HCT116 (cell line): Measurements from ENCODE around the gene ARNT2. TPM values are rescaled to one million over a fixed set of nuclear protein-coding genes. Genes with fewer than 3 reads are reported as not detected.

Source experiments
- ATAC-seq: fragments of 200-7000 bp; cut with Tn5 transposase; 2 replicates; pipeline ENCODE4 v1.9.1; 2020; ENCODE audit warnings: mild to moderate bottlenecking, moderate library complexity
- BruUV-seq: library from RNA; stranded (reverse); fragments of 400-500 nt; replicated peaks from 2 replicates; lab custom pipeline; 2021; lab: Mats Ljungman, UMichigan
- CTCF ChIA-PET: fragments of 300-600 bp; sonication (Branson Sonifier 250); formaldehyde crosslinking; loops from one replicate; lab custom pipeline; 2021; ENCODE audit warnings: antibody characterized with exemption; lab: Charles Lee
- POLR2A ChIA-PET: fragments of 300-600, 350-600 bp; sonication (Branson Sonifier 250); formaldehyde crosslinking; loops from one replicate; lab custom pipeline; 2021; ENCODE audit warnings: antibody characterized with exemption; lab: Charles Lee
- RAD21 ChIA-PET, 2 experiments: fragments of 300-600 bp; sonication (Branson Sonifier 250); formaldehyde crosslinking; loops; one replicate each; lab custom pipeline; 2023; ENCODE audit warnings: low total read pairs in 2 of 2; ENCODE audit not compliant: uncharacterized antibody in 2 of 2, unreplicated experiment in 2 of 2, low non-redundant PET in 1 of 2; lab: Charles Lee
- DNase-seq: peaks from one replicate; pipeline ENCODE4 v3.0.0-alpha.2; 2010; ENCODE audit warnings: low read depth, low spot score
- H2AFZ ChIP-seq: fragments of 200-600 bp; shearing (Covaris generic), sonication (generic); 2 replicates; pipeline ENCODE4 v1.6.1; 2017; ENCODE audit warnings: low read depth, mixed run types, mixed read lengths, antibody characterized with exemption, low read length; ENCODE audit not compliant: poor library complexity, severe bottlenecking
- H3K27ac ChIP-seq: 2 replicates; pipeline ENCODE4 v1.5.1; 2012; ENCODE audit warnings: low read depth, low read length
- H3K27me3 ChIP-seq: fragments of 200-600 bp; sonication (generic); 2 replicates; pipeline ENCODE4 v1.6.1; 2016; ENCODE audit warnings: mixed run types, low read length, mixed read lengths; ENCODE audit not compliant: insufficient read depth
- H3K36me3 ChIP-seq, 2 experiments: fragments of 200-500 bp in 1 of 2; fragments of 200-600 bp in 1 of 2; sonication (Bioruptor generic) in 1 of 2; sonication (generic) in 1 of 2; 2 replicates each; pipeline versions ENCODE4 v1.5.1 to v1.6.1; 2014 to 2016; ENCODE audit warnings: low read length in 2 of 2, inconsistent platforms in 1 of 2, mixed read lengths in 1 of 2, mixed run types in 1 of 2; ENCODE audit not compliant: insufficient read depth in 2 of 2, control insufficient read depth in 1 of 2
- H3K4me1 ChIP-seq, 2 experiments: fragments of 200-600 bp in 1 of 2; sonication (generic) in 1 of 2; 2 replicates each; pipeline versions ENCODE4 v1.5.1 to v1.6.1; 2012 to 2017; ENCODE audit warnings: low read length in 2 of 2, inconsistent platforms in 1 of 2, mild to moderate bottlenecking in 1 of 2, mixed read lengths in 1 of 2, mixed run types in 1 of 2, moderate library complexity in 1 of 2; ENCODE audit not compliant: insufficient read depth in 2 of 2, control insufficient read depth in 1 of 2
- H3K4me2 ChIP-seq: fragments of 200-600 bp; sonication (generic); 2 replicates; pipeline ENCODE4 v1.6.1; 2017; ENCODE audit warnings: mixed run types, low read length, mixed read lengths
- H3K4me3 ChIP-seq, 2 experiments: fragments of 200-600 bp in 1 of 2; sonication (generic) in 1 of 2; replicated peaks in 1 of 2; 2 replicates each; pipeline ENCODE4 v1.5.1; 2011 to 2016; ENCODE audit warnings: low read length in 2 of 2, control low read depth in 1 of 2, low read depth in 1 of 2, mild to moderate bottlenecking in 1 of 2, mixed read lengths in 1 of 2, mixed run types in 1 of 2
- H3K79me2 ChIP-seq: fragments of 200-600 bp; sonication (generic); 2 replicates; pipeline ENCODE4 v1.6.1; 2017; ENCODE audit warnings: mild to moderate bottlenecking, mixed run types, low read length, moderate library complexity, mixed read lengths; ENCODE audit not compliant: insufficient read depth
- H3K9ac ChIP-seq: fragments of 200-600 bp; sonication (generic); 2 replicates; pipeline ENCODE4 v1.6.1; 2016; ENCODE audit warnings: low read length, mixed read lengths
- H3K9me2 ChIP-seq: fragments of 200-600 bp; sonication (generic), shearing (Covaris generic); 2 replicates; pipeline ENCODE4 v1.6.1; 2017; ENCODE audit warnings: mixed run types, mild to moderate bottlenecking, moderate library complexity; ENCODE audit not compliant: insufficient read depth
- H3K9me3 ChIP-seq, 2 experiments: fragments of 200-500 bp in 1 of 2; fragments of 200-600 bp in 1 of 2; sonication (Bioruptor generic) in 1 of 2; sonication (generic) in 1 of 2; 2 replicates each; pipeline ENCODE4 v1.6.1; 2014 to 2017; ENCODE audit warnings: low read length in 2 of 2, mixed read lengths in 2 of 2, inconsistent platforms in 1 of 2, low read depth in 1 of 2, mild to moderate bottlenecking in 1 of 2, mixed run types in 1 of 2, moderate library complexity in 1 of 2; ENCODE audit not compliant: control insufficient read depth in 1 of 2, insufficient read depth in 1 of 2
- H4K20me1 ChIP-seq: fragments of 200-600 bp; sonication (generic), shearing (Covaris generic); 2 replicates; pipeline ENCODE4 v1.6.1; 2017; ENCODE audit warnings: mixed run types, mild to moderate bottlenecking, moderate library complexity; ENCODE audit not compliant: insufficient read depth
- CBX3 ChIP-seq: IDR thresholded peaks from 2 replicates; pipeline ENCODE4 v1.6.1; 2012; ENCODE audit warnings: low read depth
- CEBPB ChIP-seq: IDR thresholded peaks from 2 replicates; pipeline ENCODE4 v1.6.1; 2012; ENCODE audit warnings: low read depth
- CTCF ChIP-seq, 3 experiments: fragments of 200-600 bp in 1 of 3; sonication (generic) in 1 of 3; IDR thresholded peaks in 2 of 3; conservative IDR thresholded peaks in 1 of 3; 2 replicates each; pipeline ENCODE4 v1.5.1; 2012 to 2017; ENCODE audit warnings: low read depth in 2 of 3, low read length in 2 of 3, antibody characterized with exemption in 1 of 3, borderline replicate concordance in 1 of 3, control low read depth in 1 of 3, mild to moderate bottlenecking in 1 of 3, mixed read lengths in 1 of 3, mixed run types in 1 of 3, moderate library complexity in 1 of 3; ENCODE audit not compliant: insufficient read depth in 1 of 3
- EGR1 ChIP-seq: IDR thresholded peaks from 2 replicates; pipeline ENCODE4 v1.6.1; 2012; ENCODE audit warnings: low read depth
- ELF1 ChIP-seq: IDR thresholded peaks from 2 replicates; pipeline ENCODE4 v1.6.1; 2012; ENCODE audit warnings: low read depth, borderline replicate concordance
- EZH2 ChIP-seq: fragments of 200-600 bp; sonication (generic); IDR thresholded peaks from 2 replicates; pipeline ENCODE4 v1.6.1; 2017; ENCODE audit warnings: antibody characterized with exemption, mixed run types
- EZH2phosphoT487 ChIP-seq: fragments of 200-600 bp; IDR thresholded peaks from 2 replicates; pipeline ENCODE4 v1.6.1; 2018; ENCODE audit warnings: antibody characterized with exemption, borderline replicate concordance
- FOSL1 ChIP-seq: IDR thresholded peaks from 2 replicates; pipeline ENCODE4 v1.6.1; 2012; ENCODE audit warnings: low read depth
- POLR2A ChIP-seq: IDR thresholded peaks from 2 replicates; pipeline ENCODE4 v1.7.0; 2011; ENCODE audit warnings: borderline replicate concordance; ENCODE audit not compliant: insufficient read depth, insufficient read length; ENCODE audit errors: extremely low read depth
- POLR2AphosphoS5 ChIP-seq: IDR thresholded peaks from 2 replicates; pipeline ENCODE4 v1.6.1; 2011; ENCODE audit warnings: mild to moderate bottlenecking, low read depth, low read length, moderate library complexity
- RAD21 ChIP-seq: IDR thresholded peaks from 2 replicates; pipeline ENCODE4 v1.6.1; 2012; ENCODE audit warnings: low read depth, mild to moderate bottlenecking
- REST ChIP-seq: IDR thresholded peaks from 2 replicates; pipeline ENCODE4 v1.6.1; 2012; ENCODE audit warnings: low read depth
- SIN3A ChIP-seq: IDR thresholded peaks from 2 replicates; pipeline ENCODE4 v1.6.1; 2012; ENCODE audit warnings: low read depth
- SP1 ChIP-seq: IDR thresholded peaks from 2 replicates; pipeline ENCODE4 v1.6.1; 2012; ENCODE audit warnings: low read depth
- TCF7L2 ChIP-seq: IDR thresholded peaks from 2 replicates; pipeline ENCODE4 v1.7.0; 2011; ENCODE audit warnings: borderline replicate concordance, inconsistent platforms; ENCODE audit not compliant: insufficient read depth, insufficient read length; ENCODE audit errors: extremely low read depth
- YY1 ChIP-seq: IDR thresholded peaks from 2 replicates; pipeline ENCODE4 v1.6.1; 2011; ENCODE audit warnings: low read length, low read depth, moderate library complexity, mild to moderate bottlenecking; ENCODE audit not compliant: insufficient replicate concordance; ENCODE audit errors: extremely low read depth
- ZBTB33 ChIP-seq: IDR thresholded peaks from 2 replicates; pipeline ENCODE4 v1.6.1; 2011; ENCODE audit warnings: mild to moderate bottlenecking, low read length, moderate library complexity; ENCODE audit not compliant: insufficient replicate concordance; ENCODE audit errors: extremely low read depth
- ZFX ChIP-seq: fragments of 450-650 bp; IDR thresholded peaks from 2 replicates; pipeline ENCODE4 v1.6.1; 2017
- ZNF274 ChIP-seq: fragments of 200-500 bp; sonication (Bioruptor generic); IDR thresholded peaks from 2 replicates; pipeline ENCODE4 v1.6.1; 2014; ENCODE audit warnings: mild to moderate bottlenecking, low read depth, low read length, inconsistent platforms
- intact Hi-C: fragments of 100-400 bp; cut with micrococcal nuclease; formaldehyde crosslinking; loops from 2 replicates; pipeline ENCODE4 v1.10.0; 2022
- total RNA-seq: library from RNA; stranded (reverse); gene quantifications from one replicate; pipeline ENCODE4 v1.2.1, GENCODE V29; 2021; ENCODE audit not compliant: unreplicated experiment

ARNT2 gene
- total RNA-seq, 1 experiment from 2014 or later: 3.0 TPM

- intact Hi-C loops: loop anchor here (1.0 to 5.0 kb wide), 2 partner anchors 13 to 341 kb away; partner anchors contain the start of gene CEMIP
- H3K4me2 ChIP-seq: peak overlapping the region; percentile 70
- CTCF ChIA-PET: interaction anchor here (1.3 kb wide), 1 partner anchor 18 kb away, joined by 3 read pairs; no protein-coding TSS in a partner anchor
- TF ChIP-seq YY1: no peak
- TF ChIP-seq ZFX: peak; percentile 22; the same call in 1 of the 2 replicates
- no peak for TF ChIP-seq REST
- peak; percentile 56 for TF ChIP-seq ELF1
- TF ChIP-seq CTCF (IDR thresholded peaks at IDR 0.05 in 2 of 3, conservative IDR thresholded peaks at IDR 0.05 in 1 of 3; ENCODE audit: borderline replicate concordance in 1 of 3, insufficient read depth in 1 of 3, low read depth in 2 of 3, low read length in 2 of 3): no peak
- peak; percentile 67; the same call in 1 of the 2 replicates for TF ChIP-seq CEBPB
- no peak for TF ChIP-seq ZNF274
- TF ChIP-seq RAD21: no peak
- TF ChIP-seq EGR1: peak; percentile 74; the same call in 1 of the 2 replicates
- peak; percentile 73 for TF ChIP-seq SP1
- peak; percentile 83 for TF ChIP-seq CBX3
- TF ChIP-seq SIN3A: peak; percentile 31; the same call in 1 of the 2 replicates
- peak; percentile 48 for TF ChIP-seq POLR2AphosphoS5
- TF ChIP-seq EZH2: no peak
- TF ChIP-seq ZBTB33: no peak
- TF ChIP-seq FOSL1: peak; percentile 99
- no peak for TF ChIP-seq POLR2A
- no peak for TF ChIP-seq TCF7L2
- no peak for TF ChIP-seq EZH2phosphoT487
Measured at GRCh38 chr15:80436511-80437307, 32.5 kb downstream of the ARNT2 start.

More at GRCh38 chr15:80436511-80437307, 32.5 kb downstream of the ARNT2 start:
- Histone ChIP-seq H3K9me2 (no peaks in the 10 kb centered on the region), H2AFZ (peak overlapping the region; percentile 49), H4K20me1 (no peaks in the 10 kb centered on the region), H3K4me3 (peak overlapping the region; percentile 10 to 46; a peak in 3 of 4 replicates), H3K36me3 (no peaks in the 10 kb centered on the region), H3K9me3 (no peaks in the 10 kb centered on the region), H3K79me2 (no peaks in the 10 kb centered on the region), H3K9ac (peak overlapping the region; percentile 44), H3K4me1 (peaks cover 16 to 27% of the 10 kb centered on the region in 2 experiments), H3K27ac (peak overlapping the region; percentile 59), H3K27me3 (no peaks in the 10 kb centered on the region)
- ChIA-PET RAD21 (no interaction called here), POLR2A (no interaction called here)
- peak; percentile 91 for ATAC-seq
- peak; percentile 70 for DNase-seq
- BruUV-seq: TSS peak; percentile 97
